ENCODE data around the gene ATP8A1.

DNA sequence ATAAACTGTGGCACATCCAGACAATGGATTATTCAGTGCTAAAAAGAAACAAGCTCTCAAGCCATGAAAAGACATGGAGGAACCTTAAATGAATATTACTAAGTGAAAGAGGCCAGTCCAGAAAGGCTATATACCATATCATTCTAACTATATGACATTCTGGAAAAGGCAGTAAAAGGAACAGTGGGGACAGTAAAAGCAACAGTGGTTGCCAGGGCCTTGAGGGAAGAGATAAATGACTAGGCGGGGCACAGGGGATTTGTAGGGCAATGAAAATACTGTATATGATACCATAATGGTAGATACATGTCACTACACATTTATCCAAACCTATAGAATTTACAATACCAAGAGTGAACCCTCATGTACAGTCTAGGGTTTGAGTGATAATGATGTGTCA is 115.3 kb downstream of the ATP8A1 start:
- no peak for TF ChIP-seq POLR2A (IDR thresholded peaks at IDR 0.05)
- TF ChIP-seq, protein P1, sequence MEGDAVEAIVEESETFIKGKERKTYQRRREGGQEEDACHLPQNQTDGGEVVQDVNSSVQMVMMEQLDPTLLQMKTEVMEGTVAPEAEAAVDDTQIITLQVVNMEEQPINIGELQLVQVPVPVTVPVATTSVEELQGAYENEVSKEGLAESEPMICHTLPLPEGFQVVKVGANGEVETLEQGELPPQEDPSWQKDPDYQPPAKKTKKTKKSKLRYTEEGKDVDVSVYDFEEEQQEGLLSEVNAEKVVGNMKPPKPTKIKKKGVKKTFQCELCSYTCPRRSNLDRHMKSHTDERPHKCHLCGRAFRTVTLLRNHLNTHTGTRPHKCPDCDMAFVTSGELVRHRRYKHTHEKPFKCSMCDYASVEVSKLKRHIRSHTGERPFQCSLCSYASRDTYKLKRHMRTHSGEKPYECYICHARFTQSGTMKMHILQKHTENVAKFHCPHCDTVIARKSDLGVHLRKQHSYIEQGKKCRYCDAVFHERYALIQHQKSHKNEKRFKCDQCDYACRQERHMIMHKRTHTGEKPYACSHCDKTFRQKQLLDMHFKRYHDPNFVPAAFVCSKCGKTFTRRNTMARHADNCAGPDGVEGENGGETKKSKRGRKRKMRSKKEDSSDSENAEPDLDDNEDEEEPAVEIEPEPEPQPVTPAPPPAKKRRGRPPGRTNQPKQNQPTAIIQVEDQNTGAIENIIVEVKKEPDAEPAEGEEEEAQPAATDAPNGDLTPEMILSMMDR (IDR thresholded peaks at IDR 0.05) = no peak

Data from adrenal gland (tissue), 5 donors.